Stimulated activated CD8-positive, alpha-beta memory T cell treated with anti-CD3 and anti-CD28 coated beads, Interleukin-15, amount 100 ng/mL, for 24 hours (primary cell): ENCODE measurements around the gene GPR146.
"Not testable (repeated sequence)": the region's sequence is repeated elsewhere in the genome, so short reads cannot be mapped to it uniquely, and the experiment has no call there.

ENCODE experiments used
- DNase-seq: peaks from one replicate; pipeline ENCODE4 v3.0.0-alpha.2; 2020; ENCODE audit warnings: low read depth

Gene GPR146, protein sequence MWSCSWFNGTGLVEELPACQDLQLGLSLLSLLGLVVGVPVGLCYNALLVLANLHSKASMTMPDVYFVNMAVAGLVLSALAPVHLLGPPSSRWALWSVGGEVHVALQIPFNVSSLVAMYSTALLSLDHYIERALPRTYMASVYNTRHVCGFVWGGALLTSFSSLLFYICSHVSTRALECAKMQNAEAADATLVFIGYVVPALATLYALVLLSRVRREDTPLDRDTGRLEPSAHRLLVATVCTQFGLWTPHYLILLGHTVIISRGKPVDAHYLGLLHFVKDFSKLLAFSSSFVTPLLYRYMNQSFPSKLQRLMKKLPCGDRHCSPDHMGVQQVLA

DNA sequence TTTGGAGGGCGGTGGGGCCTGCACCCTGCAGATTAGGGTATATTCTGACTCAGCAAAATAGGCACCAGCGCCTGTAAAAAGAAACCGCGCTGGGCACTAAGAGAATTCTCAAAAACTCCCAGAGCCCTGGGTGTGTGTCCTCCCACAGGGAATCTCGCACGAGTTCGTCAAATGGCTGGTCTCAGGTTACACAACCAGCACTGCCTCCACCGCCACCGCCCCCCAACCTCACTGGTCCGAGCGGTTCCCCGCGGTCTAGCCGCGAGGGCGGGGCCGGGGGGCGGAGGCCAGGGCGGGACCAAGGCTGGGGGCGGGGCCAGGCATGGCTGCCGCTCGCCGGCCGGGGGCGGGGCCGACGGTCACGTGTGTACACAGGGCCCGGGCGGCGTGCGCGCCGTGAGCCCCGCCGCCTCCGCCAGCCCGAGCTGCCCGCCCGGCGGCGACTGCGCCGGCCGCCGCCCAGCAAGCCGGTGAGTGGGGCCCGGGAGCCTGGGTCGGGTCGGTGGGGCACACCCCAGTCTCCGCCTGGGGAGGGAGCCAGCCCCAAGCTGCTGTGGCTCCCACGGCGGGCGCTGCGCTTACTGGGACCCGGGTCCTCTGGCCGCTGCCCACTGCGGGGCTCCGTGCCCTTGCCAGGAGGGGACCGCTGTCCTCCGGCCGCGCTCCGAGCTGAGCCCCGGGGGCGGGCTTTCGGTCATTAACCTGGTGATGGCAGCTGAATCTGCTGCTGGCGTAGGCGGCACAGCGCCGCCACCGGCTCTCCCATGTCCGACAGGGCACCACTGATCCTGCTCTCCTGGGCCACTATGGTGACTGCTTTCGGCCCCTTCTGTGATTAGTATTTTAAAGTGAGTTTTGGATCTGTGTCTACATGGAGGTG lies at the start of gene GPR146:
GPR146 (plus strand) TSS at position 358 of the 880 bp plus-strand sequence. CDS start 12,970 bp downstream, outside the sequence.
- DNase-seq: peak; percentile 93

DNA sequence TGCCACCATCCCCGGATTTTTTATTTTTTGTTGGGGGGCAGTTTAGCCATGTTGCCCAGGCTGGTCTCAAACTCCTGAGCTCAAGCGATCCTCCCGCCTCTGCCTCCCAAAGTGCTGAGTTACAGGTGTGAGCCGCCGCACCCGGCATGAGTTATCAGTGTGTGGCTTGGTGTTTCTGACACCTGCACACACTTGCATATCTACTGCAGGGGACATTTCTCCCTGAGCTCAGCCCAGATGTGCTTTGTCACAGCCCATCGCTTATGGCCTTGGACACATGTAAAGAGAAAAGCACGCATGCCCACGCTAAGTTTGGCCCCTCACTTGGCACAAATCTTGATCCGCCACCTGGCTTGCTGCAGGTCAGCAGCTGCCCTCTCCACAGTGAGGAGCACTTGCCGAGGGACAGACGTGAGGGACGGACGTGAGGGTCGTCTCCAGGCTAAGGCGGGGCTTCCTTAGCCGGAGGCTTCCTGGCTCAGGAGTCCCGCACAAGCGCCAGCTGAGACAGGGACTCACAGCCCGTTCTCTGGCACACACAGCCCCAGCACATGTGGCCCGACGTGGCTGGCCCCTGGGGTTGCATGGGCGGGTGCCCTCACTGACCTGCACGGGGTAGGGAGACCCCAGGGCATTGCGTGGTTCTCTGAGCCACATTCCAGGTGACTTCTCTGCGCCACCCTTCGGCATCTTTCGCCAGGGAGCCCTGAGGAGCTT lies 49.6 kb upstream of the GPR146 start:
- DNase-seq: no peak

DNA sequence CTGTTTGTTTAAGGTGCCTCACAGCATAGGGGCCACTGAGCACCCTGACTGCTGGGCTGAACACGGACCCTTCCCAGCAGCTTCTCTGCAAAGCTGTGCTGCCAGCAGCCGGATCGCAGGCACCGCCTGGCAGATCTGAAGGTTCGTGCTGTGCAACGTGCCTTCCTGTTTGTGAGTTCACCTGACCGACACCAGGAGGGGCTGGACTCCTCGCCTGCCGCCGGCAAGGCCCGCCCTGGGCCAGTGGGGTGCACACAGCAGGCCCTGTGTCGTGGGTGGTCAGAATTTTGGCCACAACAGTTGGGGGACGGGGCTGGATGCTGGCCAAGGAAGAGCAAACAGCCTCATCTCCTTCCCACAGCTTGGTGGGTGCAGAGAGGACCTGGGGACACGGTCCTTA lies 48.8 kb upstream of the GPR146 start:
- no peak for DNase-seq

DNA sequence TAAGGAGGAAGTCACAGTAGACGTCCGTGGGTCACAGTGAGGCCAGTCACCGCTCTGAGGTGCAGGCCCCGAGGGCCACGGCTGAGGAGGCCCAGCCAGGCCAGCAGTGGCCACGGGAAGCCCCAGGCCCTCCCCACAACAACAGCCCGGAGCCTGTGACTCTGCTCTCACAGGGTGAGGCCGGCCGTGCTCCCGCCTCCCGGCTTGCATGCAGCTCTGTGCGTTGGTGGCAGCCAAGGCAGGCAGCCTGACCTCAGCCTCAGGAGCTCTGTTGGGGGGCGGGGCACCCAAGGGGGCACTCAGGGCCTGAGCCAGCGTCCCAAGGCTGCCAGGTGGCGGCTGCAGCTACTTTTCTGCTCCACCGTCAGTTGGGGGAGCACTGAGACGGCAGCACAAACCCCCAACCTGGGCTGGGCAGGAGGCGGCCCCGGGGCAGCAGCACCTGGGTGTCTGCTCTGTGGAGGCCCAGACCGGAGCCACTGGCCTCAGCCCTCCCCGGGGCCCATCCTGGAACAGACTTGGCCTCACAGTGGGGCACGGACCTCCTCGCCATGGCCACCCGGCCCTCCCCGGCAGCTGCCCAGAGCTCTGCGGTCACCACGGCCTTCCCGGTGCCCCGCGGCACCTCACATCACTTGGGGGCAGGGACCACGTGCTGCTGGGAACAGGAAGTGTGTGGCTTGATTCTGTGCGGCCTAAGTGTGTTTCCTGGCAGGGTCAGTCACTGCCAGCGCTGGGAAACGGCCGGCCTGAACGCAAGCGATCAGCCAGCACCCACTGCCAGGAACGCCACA lies 48.1 kb upstream of the GPR146 start:
- DNase-seq: no peak

DNA sequence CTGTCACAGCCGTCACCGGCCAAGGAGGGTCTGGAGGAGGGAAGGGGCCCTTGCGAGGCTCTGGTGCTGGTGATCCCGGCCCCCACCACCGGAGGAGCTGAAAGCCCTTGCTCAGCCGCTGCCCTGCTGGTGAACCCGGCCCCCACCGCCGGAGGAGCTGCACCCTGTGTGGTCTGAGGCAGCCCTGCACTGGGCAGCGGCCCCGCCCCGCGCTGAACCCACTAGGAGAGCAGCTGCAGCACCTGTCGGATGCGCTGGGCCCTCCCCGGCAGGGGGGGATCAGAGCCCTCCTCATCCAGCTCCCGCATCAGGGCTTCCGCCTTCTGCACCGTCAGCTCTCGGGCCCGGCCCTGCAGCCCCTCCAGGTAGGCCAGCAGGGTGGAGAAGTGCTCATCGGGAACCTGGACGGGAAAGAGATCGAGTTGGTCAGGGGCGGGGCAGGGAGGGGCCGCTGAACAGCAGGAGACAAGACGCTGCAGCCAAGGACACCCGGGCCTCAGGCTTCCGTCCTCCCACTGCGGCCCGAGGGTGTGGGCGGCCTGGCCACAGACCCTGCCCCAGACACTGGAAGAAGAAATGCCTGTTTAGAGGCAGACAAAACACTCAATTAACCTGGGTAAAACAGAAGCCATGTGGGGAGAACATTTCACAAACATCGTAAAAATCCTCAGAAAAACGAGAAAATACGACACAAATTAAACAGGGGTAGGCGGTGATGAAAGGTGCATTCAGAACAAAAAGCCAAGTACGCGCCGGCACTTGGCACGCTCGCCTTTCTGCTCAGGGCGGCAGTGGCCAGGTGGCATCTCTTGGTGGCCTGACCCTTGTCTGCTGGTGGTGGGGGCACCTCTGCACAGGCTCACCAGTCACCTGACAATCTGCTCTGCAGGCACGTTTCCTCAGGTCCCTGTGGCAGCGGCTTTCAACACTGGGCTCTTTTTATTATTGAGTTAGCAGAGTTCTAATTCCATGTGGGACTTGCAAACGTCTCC lies 46.6 kb upstream of the GPR146 start:
- no peak for DNase-seq

DNA sequence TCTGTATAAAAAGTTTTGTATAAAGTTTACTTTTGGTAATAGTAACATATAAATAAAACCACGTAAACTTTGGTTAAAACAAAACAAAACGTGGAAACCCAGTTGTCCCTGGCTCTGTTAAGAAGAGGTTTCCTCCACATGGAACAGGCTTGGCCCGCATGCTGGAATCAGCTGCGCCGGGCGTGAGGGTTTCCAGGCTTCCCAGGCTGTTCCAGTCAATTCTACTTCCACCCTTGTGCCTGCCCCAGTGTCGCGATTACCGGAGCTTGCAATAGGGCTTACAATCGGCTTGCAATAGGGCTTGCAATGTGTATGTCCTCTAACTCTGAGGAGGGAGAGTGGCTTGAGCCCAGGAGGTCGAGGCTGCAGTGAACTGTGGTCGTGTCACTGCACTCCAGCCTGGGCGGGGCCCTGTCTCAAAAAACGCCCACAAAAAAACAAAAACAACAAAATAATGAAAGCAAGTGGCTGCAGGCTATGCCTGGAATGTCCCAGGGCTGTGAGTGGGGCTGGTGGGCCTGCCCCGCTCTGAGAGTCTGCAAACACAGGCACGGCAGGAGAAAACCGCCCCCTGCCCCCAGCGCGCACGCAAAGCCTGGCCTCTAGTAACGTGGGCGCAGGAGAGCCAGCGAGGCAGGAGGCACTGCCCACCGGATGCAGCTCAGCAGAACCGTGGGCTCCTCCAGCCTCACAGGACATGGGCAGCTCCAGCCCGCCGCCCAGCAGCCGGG lies 45.0 kb upstream of the GPR146 start:
- no peak for DNase-seq

DNA sequence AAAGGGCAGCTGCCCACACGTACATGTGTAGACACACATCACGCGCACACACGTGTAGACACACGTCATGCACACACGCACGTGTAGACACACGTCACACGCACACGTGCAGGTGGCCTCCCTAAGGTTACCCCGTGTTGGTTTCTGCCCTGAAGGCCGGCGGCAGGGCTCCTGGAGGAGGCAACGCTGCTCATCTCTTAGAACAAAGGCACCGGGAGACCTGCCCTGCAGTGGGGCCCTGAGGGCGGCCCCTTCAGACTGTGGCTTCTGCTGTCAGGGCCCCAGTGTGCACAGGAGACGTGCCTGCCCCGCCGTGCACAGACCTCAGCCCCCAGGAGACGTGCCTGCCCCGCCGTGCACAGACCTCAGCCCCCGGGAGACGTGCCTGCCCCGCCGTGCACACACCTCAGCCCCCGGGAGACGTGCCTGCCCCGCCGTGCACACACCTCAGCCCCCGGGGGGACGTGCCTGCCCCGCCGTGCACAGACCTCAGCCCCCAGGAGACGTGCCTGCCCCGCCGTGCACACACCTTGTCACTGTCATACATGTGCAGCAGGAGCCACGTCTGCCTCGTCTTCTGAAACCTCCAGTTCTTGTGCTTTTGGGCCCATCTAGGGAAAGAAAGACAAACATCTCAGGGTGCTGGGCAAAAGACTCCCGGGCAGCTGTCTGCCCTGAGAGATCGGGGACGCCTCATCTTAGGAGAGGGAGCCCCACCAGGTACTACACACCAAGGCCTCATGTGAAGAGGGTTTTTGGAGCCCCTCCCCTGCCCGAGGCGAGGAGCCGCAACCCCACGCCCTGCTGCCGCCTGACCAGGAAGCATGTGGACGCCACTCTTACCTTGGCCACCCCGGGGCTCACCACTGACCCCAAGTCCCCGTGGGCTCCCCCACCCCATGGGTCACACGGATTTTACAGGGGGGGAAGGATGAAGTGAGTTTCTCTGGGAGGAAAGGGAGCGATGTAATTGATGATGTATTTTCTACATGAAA lies 44.1 kb upstream of the GPR146 start:
- DNase-seq: no peak

DNA sequence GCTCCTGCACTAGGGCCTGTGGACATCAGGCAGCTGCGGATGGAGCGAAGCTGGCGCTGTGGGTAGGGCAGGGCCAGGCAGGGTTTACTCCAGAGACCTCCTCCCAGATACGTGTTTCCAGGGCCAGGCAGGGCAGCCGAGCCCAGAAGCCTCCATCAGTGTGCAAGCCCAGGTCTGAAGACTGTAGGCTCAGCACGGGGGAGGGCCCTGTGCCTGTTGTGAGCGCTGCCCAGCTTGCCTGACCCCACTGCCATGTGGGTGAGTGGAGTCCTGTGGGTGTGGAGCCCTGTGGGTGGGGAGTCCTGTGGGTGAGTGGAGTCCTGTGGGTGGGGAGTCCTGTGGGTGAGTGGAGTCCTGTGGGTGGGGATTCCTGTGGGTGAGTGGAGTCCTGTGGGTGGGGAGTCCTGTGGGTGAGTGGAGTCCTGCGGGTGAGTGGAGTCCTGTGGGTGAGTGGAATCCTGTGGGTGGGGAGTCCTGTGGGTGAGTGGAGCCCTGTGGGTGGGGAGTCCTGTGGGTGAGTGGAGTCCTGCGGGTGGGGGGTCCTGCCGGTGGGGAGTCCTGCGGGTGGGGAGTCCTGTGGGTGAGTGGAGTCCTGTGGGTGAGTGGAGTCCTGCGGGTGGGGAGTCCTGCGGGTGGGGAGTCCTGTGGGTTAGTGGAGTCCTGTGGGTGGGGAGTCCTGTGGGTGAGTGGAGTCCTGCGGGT lies 43.1 kb upstream of the GPR146 start:
- DNase-seq: not testable (repeated sequence)

DNA sequence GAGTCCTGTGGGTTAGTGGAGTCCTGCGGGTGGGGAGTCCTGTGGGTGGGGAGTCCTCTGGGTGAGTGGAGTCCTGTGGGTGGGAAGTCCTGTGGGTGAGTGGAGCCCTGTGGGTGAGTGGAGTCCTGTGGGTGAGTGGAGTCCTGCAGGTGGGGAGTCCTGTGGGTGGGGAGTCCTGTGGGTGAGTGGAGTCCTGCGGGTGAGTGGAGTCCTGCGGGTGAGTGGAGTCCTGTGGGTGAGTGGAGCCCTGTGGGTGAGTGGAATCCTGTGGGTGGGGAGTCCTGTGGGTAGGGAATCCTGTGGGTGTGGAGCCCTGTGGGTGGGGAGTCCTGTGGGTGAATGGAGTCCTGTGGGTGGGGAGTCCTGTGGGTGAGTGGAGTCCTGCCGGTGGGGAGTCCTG lies 42.3 kb upstream of the GPR146 start:
- DNase-seq: not testable (repeated sequence)

DNA sequence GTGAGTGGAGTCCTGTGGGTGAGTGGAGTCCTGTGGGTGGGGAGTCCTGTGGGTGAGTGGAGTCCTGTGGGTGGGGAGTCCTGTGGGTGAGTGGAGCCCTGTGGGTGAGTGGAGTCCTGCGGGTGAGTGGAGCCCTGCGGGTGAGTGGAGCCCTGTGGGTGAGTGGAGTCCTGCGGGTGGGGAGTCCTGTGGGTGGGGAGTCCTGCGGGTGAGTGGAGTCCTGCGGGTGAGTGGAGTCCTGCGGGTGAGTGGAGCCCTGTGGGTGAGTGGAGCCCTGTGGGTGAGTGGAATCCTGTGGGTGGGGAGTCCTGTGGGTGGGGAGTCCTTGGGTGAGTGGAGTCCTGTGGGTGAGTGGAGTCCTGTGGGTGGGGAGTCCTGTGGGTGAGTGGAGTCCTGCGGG lies 41.9 kb upstream of the GPR146 start:
- not testable (repeated sequence) for DNase-seq

DNA sequence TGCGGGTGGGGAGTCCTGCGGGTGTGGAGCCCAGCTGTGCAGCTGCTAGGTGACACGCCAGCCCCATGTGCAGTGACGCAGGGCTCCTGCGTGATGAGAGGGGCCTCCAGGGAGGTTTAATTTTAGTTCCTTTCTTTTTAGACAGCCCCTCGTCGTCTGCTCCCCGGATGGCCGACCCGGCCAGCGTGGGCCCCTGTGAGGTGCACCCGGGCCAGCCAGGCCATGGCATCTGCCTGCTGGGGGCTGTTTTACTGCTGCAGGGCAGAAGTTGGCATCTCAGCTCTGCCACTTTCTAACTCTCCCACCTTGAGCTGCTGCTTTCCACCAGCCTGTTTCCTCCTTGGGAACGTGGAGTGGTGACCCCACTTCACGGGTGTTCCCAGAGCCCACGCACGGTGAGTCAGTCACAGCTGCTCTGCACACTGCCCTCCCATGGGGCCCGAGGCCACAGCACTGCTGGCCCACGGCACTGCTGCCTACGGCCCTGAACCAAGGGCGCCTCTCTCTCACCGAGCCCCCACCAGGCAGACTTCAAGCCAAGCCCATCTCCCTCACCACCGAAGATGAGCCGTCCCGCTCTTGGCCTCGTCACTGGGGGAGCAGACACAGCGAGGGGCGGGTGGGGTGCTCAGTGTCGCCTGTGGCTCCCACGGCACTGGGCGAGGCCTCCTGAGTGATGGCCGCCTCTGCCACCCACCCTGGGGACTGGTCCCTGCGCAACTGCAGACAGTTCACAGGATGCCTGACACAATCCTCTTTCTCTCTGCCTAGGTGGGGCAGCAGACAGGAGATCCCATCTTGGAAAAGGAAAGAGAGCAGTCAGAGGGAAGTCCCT lies 40.1 kb upstream of the GPR146 start:
- no peak for DNase-seq

DNA sequence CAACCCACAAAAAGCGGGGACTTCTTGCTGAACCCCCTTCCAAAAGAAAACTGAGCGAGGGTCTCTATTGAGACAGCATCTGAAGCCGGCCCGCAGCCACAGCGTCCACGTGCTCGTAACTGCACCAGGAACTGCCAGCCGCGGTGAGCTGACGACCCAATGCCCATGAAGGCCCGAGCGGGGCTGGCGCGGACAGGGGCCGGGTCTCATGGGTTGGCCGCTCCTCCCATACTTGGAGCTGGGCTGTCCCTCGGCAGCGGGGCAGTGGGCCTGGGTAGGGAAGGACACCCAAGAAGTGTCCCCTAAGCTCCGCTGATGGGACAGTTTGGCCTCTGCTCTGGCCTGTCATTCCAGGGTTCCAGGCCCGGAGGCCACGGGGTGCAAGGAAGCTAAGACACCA lies 39.0 kb upstream of the GPR146 start:
- no peak for DNase-seq

DNA sequence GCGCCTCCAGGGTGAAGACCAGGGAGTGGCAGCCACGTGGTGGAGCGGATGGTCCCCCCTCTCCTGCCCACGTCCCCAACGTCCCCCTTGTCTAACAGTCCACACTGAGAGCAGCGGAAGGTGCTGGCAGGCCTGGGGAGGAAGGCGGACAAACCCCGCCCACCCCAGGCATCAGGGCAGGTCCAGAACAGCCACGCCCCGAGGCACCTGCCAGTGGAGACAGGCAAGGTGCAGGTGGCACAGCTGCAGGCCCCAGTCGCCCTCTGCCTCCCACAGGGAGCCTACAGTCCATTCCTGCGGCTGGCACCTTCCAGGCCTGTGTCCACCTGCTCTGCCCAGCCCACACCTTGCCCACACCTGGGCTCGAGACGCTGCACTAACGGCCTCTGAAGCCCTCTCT lies 36.4 kb upstream of the GPR146 start:
- no peak for DNase-seq

DNA sequence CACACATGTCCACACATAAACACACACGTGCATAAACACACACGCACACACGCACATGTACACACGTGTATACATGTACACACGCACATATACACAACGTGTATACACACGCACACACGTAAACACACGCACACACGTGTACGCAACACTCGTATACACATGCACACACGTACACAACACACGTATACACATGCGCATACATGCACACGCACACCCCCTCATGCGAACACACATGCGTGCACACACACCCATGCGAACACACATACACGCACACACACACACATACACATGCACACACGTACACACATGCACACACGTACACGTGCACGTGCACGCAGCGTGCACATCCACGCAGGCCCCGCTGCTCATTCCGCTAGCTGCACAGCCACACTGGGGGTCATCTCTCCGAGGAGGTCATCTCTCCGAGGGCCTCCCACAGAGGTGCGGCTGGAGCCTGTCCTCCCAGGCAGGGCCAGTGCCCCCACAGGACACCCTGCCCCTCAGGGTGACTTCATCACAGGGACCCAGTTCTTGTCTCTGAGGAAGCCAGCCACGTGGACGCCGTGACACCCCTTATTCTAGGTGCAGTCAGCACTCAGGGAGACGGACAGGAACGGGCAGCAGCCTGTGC lies 35.5 kb upstream of the GPR146 start:
- DNase-seq: no peak

DNA sequence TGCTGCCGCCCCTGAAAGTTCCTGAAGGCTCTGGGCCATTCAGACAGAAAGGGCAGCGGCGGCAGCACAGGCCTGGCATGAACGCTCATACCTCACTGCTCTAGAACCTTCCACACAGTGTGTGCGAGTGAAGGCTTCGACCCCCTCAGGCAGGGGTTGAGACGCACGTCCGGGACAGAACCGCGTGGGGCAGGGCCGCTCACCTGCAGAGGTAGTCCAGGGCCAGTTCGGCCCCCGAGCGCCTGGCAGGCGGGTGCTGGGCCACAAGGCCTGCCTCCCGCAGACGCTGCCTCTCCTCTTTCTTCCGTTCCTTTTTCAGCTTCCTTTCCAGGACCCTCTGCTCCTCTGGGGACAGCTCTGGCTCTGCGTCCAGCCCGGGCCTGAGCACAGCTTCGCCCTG lies 34.6 kb upstream of the GPR146 start:
- DNase-seq: no peak

DNA sequence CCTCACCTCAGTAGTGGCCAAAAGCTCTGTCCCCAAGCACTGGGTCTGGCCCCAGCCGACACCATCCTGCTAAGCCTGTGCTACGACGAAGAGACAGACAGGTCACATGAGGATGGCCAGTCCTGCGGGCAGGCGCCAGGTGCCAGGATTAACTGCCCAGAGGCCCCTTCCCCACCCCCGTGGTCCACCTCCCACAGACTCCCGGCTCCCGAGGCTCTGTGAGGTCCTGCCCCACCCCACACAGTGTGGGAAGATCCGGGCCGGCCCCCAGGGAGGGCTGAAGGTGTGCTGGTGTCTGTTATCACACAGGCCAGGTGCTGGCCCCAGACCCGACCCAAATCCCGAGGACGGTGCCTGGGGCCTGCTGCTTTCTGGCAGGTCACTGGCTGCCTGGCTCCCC lies 34.1 kb upstream of the GPR146 start:
- DNase-seq: no peak
